Keratinocyte (primary cell): ENCODE data around the gene CYP19A1.

ENCODE experiments used
- EZH2 ChIP-seq: IDR thresholded peaks from one replicate; pipeline ENCODE4 v1.6.1; 2012; ENCODE audit warnings: inconsistent platforms, mild to moderate bottlenecking, low read length, moderate library complexity
- TF ChIP-seq, protein P1 (sequence below), 3 experiments: IDR thresholded peaks in 1 of 3; conservative IDR thresholded peaks in 1 of 3; optimal IDR thresholded peaks in 1 of 3; 2 replicates in 2 of 3; 3 replicates in 1 of 3; pipeline versions ENCODE3 to v1.5.1; 2011; ENCODE audit warnings: low read length in 3 of 3, mild to moderate bottlenecking in 3 of 3, moderate library complexity in 2 of 3, control low read depth in 1 of 3, inconsistent platforms in 1 of 3; ENCODE audit not compliant: insufficient read depth in 2 of 3; ENCODE audit errors: extremely low read depth in 1 of 3

DNA sequence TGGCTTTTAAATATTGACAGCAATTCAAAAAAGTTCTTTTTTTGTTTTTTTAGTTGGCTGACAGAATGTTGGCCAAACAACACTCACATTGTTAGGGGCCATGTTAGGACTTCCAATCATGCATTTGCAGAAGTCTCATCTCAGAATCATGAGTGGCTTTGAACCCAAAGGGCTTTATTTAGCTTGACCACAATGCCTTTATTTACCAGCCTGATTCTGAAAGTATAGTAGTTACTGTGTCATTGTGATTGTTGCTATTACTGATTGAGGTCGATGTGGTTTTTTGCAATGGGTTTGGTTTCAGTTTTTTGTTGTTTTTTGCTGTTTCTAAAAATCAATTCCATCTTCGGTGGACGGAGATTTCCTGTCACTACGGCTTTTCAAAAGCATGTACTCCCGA lies 10.3 kb upstream of the CYP19A1 start:
- TF ChIP-seq, protein P1, sequence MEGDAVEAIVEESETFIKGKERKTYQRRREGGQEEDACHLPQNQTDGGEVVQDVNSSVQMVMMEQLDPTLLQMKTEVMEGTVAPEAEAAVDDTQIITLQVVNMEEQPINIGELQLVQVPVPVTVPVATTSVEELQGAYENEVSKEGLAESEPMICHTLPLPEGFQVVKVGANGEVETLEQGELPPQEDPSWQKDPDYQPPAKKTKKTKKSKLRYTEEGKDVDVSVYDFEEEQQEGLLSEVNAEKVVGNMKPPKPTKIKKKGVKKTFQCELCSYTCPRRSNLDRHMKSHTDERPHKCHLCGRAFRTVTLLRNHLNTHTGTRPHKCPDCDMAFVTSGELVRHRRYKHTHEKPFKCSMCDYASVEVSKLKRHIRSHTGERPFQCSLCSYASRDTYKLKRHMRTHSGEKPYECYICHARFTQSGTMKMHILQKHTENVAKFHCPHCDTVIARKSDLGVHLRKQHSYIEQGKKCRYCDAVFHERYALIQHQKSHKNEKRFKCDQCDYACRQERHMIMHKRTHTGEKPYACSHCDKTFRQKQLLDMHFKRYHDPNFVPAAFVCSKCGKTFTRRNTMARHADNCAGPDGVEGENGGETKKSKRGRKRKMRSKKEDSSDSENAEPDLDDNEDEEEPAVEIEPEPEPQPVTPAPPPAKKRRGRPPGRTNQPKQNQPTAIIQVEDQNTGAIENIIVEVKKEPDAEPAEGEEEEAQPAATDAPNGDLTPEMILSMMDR (optimal IDR thresholded peaks at IDR 0.05 in 1 of 3, IDR thresholded peaks at IDR 0.05 in 1 of 3, conservative IDR thresholded peaks at IDR 0.05 in 1 of 3; ENCODE audit: extremely low read depth in 1 of 3, insufficient read depth in 2 of 3, low read length in 3 of 3): no peak
- no peak for TF ChIP-seq EZH2
